Limb (tissue), 2 donors: ENCODE measurements around the gene TPO.
A peak's percentile ranks its signal among the peaks of the same experiment; 100 is the strongest.
"Not testable (repeated sequence)": the region's sequence is repeated elsewhere in the genome, so short reads cannot be mapped to it uniquely, and the experiment has no call there.

Experiments
- DNase-seq, 2 donors: peaks; one replicate each; pipeline ENCODE4 v3.0.0-alpha.2; 2016; ENCODE audit errors: extremely low spot score in 2 of 2

Gene TPO

DNA sequence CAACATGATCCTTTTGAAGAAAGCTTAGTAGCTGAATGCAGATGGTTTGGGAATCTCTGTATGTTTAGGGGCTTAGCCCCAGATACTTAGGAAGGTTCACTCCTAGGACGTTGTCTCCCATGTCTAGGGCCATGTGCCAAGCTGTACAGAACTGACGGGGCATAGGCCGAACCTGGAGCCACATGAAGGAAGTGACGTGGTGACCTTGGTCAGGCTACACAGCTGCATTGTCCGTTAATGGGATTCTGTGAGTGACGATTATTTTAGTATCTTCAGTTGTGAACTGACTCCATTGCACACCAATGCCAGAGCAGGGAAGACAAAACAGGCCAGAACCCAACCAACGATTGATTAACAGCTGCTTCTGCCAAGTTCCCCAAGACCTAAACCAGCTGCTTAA lies 139.3 kb downstream of the TPO start:
- DNase-seq: no peak

DNA sequence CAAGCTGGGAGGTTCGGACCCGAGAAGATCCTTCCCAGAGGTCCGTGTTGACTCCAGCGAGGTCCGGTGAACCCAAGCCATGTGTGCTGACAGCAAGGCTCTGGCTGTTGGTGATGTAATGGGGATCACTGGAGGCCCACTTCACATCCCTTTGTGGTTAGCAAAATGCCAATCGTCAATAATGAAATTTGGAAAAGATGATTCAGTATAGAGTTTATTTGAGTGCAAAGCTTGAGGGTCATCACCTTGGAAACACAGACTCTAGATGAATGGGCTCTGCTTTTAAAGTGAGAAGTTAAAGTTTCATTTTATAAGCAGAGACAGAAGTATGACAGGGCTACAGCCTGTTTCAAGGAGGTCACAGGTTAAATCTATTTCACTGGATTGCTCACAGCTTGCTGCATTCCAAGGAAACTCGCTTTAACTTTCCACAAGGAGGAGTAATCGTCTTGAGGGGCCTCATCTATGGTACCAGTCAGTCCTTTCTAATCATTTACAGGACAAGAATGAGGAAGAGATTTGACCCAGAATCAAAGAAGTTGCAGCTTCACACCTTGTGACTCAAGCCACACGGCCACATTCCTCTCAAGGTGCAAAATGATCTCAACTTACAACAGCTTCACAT lies 140.5 kb downstream of the TPO start:
- no peak for DNase-seq

DNA sequence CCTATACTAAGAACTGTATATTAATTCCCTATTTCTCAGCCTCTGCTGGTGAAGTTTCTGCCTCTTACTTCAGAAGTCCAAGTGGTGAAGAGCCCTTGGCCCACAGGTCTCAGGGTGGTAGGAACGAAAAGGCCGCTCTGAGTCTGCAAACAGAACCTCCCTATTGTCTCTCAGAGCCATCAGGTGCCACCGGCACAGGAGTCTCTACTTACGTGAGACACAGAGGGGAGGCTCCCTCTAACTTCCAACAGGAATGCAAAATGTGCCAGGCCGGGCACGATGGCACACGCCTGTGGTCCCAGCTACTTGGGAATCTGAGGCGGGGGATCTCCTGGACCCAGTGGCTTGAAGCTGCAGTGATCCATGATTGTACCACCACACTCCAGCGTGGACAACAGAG lies 143.0 kb downstream of the TPO start:
- DNase-seq: no peak

DNA sequence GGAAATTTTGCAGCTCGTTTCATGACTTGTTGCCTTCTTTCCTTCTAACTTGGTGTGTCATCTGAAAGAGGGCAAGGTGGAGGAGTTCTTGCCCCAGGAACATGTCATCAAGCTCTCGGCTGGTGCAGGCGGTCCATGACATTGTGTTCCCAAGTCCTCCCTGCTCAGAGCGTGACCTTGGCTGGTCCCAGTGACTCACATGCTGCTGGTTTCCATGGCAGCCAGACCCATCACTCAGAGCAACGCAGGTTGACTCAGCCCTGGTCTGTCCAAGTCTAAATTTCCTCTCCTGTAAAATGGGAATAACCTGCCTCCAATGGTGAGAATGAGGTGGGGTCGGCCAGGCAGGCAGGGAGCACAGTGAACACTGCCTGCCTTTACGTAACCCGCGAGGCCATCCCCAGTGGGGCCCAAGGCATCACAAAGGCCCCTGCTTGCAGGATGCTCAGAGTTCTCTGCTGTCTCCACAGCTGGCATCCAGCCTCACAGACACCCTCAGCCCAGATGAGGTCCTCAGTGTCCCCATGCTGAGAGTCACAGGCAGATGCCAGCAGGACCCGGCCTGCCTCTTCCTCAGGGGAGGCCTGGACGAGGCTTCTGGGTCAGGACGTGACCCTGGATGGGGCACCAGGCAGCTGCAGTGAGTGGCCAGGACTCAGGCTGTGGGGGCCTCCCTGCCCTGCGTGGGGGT lies 143.7 kb downstream of the TPO start:
- DNase-seq: no peak

DNA sequence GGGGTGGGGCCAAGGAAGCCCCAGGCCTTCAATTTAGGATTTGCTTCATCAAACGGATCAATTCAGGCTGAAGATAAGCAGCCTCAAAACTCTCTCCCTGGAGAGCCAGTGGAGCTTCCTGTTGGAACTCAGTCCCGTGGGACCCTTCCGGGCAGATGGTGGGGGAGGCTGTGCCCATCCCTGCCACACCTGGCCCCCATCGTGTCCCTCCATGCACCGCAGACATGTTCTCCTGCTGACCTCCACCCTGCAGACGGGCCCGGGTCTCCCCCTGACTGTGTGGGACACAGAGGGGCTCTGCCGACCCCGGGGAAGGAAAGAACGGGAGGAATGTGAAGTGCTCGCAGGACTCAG lies 144.2 kb downstream of the TPO start:
- no peak for DNase-seq

DNA sequence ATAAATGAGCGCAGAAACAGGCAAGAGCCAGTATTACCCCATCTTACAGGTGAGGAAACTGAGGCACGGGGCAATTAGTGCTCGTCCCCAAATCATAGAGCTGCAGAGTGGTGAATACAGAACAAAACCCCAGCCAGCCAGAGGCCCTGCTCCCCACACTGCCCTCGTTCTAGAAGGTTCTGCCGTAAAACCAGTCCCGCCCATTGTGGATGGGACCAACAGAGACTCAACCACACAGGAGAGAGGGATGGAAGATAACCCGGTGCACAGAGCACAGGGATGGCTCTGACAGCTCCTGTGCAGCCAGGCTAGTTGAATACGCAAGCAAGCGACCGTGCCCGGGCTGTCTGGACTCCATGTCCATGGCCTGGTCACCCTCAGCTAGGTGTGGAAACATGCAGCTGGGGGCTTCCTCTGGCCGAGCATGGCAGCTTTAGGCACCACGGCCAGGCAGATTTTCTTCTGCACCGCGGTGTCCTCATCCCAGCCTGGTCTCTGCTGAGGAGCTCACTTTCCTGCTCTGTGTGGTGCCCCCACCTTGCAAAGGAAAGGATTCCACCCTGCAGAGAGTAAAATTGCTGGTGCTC lies 146.4 kb downstream of the TPO start:
- DNase-seq: no peak

DNA sequence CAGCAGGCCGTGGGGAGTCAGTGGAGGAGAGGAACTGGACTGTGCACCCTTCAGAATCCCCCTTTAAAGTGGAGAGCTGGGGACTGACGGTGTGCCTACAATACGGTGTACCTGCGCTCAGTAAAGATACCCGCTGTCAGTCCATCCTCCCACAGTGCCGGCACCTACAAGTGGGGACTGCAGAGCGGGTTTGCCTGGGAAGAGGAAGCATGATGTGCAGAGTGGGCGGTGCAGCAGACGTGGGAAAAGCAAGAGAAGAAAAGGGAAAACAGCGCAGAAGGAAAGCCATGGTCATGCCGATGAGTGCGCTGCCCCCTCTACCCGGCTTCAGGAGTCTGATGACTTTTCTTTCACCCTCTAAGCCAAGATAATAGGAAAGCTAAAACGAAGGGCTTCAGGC lies 148.0 kb downstream of the TPO start:
- peak in 1 of 2 donors; percentile 25 for DNase-seq

DNA sequence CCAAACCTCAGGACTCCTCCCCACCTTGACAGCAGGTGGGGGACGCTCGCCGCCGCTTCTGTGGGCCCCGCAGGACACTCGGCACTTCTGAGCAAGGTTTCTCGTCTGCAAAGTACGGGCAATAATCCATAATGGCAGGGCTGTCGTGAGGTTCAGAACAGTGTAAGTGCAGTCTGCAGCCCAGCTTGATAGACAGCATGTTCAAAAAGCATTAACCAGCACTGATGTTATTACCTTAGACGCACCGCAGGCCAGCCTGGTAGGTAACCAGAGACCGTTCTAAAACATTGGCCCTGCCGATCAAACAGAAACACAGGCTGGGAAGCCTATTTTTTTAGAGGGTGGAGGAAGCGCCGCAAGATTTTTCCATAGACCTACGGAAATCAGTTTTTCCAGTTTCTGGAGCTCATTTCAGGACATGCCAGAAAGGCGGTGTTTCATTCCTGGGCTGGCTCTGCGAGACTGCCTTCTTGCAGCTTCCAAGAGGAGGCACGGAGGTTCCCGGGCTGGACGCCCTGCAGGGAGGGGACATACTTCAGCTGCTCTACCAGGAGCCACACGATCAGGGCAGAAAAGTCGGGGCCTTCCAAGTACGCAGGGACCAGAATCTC lies 148.7 kb downstream of the TPO start:
- peak; percentile 63 to 65 for DNase-seq

DNA sequence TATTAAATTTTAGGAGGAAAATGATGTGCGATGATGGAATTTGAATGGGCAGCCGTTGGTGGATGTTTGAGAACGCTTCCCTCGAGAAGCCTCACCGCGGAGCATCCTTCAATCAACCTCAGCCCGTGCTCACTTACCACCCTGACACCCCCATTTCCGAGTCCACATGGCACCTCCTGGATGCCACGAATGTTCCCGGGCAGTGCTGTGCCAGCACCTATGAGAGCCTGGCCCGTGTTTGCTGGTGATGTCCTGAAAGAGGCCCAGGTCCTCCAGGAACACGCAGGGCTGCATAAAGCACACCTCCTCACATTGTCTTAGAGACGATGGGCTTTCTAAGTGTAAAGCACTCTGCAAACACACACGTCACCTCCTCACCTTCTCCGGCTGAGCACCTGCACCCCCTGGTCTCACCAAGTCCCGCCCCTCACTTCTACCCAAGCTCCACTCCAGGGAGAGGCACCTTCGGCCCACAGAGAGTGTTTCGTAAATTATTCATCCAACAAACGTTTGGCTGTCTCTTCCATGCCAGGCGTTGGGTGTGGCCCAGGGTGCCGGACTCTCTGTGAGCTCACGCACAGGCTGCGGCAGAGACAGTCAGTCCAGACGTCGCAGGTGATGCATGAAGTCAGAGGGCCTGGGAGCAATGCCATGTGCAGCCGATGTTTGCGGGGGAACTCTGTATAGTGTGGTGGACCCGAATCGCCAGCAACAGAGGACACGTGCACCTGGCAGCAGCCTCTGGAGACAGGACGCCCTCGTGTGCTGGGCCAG lies 150.0 kb downstream of the TPO start:
- peak in 1 of 2 donors; percentile 22 for DNase-seq

DNA sequence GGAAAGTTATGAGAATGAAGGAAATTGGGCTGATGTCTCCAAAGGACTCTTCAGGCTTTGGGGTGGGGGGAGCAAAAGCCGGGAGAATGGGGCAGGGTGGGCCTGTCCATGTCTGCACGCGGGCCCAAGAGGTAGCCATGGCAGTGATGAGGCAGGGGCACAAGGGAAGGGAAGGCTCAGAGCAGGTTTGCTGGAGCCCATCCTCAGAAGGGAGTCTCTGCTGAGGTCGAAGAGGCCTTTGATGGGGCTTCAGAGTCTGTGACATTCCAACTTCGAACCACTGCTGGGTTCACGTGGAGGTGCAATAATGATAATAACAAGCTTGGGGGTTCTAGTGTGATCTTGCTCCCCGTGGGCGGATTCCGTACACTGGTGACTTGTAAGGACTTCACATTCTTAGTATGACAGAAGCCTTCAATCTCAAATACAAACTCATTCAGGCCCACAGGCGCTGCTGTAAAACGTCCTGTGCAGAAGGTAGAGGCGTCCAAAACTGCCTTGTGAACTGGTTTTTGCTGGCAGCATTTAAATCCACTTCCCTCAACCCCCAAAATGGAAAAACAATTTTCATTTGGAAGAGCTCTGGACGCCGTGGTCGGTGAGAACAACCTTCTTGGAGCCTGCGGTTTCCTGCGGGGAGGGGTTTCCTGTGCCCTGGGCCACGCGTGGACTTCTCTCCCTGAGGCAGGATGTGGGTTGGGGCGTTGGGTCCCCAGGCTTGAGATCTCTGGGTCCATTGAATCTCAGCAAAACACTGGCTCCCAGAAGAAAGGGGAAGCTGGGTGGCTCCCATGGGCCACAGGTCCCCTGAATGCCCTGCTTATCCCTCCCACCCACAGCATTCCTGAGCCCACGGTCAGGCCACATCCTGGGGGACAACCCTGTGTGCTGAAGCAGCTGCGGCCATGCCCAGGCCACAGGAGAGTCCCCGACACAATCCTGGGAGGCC lies 151.0 kb downstream of the TPO start:
- DNase-seq: peak; percentile 34 to 60

DNA sequence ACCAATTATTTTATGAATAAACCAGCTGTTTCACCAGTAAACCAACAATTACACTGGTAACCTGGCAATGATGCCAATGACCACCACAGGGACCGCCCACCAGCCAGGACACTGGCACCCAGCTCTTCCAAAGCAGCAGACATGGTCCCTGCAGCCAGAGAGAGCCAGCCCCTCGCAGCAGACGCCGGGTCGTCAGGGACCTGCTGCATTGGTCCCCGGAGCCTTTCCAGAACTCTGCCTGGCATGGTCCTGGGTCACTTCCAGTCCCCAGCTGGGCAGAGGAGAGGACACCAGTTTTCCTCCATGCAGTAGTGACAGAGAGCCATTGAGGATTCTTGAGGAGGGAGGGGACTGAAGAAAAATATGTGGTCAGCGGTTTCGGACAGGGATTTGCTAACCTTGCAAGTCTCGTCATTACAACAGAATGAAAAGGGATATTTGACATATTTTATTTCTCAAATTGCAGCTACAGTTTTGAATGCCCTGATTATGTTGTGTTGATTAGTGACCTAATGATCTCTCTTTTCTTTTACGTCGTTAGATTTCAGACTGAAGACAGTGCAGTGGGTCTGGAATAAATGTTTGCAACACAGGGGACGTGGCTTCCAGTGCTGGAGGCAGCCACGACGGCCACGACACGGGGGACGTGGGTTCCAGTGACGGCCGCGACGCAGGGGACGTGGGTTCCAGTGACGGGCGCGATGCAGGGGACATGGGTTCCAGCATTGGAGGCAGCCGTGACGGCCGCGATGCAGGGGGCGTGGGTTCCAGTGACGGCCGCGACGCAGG lies 154.5 kb downstream of the TPO start:
- DNase-seq: peak in 1 of 2 donors; percentile 10

DNA sequence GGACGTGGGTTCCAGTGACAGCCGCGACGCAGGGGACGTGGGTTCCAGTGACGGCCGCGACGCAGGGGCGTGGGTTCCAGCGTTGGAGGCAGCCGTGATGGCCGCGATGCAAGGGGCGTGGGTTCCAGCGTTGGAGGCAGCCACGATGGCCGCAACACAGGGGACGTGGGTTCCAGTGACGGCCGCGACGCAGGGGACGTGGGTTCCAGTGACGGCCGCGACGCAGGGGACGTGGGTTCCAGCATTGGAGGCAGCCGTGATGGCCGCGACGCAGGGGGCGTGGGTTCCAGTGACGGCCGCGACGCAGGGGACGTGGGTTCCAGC lies 155.0 kb downstream of the TPO start:
- not testable (repeated sequence) for DNase-seq

DNA sequence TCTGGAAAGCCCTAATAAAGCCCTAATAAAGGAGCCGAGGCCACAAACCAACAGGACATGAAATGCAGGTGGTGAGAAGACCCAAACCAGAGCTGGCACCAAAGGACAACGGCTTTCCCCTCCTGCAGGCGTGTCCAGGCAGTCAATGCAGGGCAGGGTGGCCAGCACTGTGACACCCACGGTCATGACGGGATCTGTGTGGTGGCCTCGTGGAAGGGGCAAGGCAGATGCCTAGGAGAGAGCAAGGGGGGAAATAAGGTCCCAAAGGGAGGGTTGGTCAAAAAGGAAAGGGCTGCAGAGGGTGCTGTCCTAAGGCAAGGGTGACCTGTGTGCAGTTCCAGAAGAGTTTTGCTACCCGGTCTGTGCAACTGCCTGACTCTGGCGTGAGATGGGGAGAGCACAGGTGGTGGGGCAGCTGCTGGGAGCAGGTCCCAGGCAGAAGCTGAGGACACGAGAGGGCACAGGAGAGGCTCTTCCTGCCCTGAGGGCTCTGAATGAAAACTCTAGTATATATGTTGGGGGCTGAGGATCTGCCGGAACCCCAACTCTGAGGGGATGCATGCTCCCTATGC lies 156.7 kb downstream of the TPO start:
- peak in 1 of 2 donors; percentile 13 for DNase-seq

DNA sequence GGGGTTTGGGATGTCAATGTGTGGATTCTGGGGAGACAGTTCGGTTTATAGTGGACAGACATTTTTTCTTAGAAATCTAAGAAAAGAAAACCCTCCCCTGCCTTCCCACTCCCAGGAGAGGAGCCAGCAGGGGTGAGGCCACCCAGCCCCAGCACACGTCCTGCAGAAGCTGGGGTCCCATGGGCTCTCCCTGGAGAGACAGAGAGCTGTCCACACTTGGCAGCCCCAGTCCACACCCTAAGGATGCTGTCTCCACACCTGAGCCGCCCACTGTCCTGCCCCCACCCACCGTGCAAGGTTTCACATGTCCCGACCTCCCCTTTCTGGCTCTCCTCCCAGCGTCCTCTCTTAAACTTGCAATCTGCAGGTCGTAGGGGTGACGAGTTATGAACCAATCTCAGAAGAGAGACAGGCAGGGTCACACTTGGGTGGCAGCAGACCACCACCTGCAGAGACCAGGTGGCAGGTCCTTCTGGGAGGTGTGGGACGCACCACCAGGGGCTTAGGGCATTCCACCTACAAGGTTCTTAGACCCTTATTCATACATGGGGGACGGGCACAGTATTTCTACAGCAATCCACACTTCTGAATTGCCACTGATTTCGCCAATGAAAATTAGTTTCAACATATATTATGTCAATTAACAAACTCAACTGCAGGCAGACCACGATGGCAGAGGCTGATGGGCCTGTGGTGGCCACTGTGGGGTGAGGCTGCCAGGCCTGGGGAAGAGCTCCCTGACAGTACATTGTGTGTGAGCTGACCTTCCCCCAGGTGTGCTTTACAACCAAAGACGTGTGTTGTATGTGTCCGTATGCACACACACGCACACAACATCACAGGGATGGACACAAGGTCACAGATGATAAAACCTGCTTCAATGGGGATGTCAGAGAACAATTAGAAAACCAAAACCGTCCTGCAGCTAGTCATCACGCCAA lies 158.5 kb downstream of the TPO start:
- peak in 1 of 2 donors; percentile 4 for DNase-seq

DNA sequence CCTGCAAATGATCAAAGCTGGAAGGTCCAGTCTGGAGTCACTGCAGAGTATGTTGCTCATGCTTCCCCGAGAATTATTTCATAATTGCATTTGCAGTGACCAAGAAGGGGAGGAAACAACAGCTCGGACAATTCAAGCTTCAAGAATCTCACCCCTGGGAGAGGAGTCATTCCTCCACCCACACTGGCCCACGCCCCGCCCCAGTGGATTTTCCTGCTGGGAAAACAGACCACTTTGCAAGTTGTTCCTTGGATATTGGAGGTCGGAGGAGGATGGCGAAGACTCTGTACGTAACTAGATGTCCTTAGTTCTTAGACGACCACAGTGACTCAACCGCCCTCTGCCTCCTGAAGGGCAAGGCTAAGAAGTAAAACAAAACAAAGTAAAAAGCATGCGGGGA lies 159.4 kb downstream of the TPO start:
- peak in 1 of 2 donors; percentile 9 for DNase-seq

DNA sequence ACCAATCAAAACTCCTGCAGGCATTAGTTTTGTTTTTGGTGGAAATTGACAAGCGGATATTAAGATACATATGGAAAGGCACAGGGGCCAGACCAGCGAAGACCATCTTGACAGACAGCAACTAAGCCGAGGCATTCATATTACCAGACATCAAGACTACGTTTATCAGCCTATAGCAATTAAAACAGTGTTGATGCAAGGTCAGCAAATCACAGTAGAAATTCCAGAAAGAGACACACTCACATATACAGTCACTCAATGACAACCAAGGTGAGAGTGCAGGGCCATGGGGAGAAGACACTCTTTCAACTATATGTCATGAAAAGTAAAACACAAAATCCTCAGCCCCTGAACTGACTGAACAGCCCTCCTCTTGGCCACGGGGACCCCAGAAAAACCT lies 164.6 kb downstream of the TPO start:
- no peak for DNase-seq

DNA sequence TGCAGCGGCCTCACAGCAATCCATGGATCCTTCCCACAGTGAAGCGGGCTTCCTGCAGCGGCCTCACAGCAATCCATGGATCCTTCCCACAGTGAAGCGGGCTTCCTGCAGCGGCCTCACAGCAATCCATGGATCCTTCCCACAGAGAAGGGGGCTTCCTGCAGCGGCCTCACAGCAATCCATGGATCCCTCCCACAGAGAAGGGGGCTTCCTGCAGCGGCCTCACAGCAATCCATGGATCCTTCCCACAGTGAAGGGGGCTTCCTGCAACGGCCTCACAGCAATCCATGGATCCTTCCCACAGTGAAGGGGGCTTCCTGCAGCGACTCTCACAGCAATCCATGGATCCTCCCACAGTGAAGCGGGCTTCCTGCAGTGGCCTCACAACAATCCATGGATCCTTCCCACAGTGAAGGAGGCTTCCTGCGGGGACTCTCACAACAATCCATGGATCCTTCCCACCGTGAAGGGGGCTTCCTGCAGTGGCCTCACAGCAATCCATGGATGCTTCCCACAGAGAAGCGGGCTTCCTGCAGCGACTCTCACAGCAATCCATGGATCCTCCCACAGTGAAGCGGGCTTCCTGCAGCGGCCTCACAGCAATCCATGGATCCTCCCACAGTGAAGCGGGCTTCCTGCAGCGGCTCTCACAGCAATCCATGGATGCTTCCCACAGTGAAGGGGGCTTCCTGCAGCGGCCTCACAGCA lies 168.1 kb downstream of the TPO start:
- DNase-seq: not testable (repeated sequence)
